Hepatic stellate cell (primary cell): ENCODE data around the gene WNT16.

Source experiments
- DNase-seq: peaks from one replicate; pipeline ENCODE4 v3.0.0; 2011; ENCODE audit warnings: low spot score

WNT16 gene

GRCh38 chr7:121344093-121344492 is 15.3 kb downstream of the WNT16 start:
- no peak for DNase-seq

GRCh38 chr7:121344497-121344896 is 15.7 kb downstream of the WNT16 start:
- no peak for DNase-seq

GRCh38 chr7:121351682-121352081 is 22.9 kb downstream of the WNT16 start:
- DNase-seq, result no peak

- DNase-seq, result no peak
Observed at GRCh38 chr7:121352323-121352722, 23.5 kb downstream of the WNT16 start.

- no peak for DNase-seq
Observed at GRCh38 chr7:121355574-121355973, 26.8 kb downstream of the WNT16 start.

- DNase-seq, result no peak
Observed at GRCh38 chr7:121360564-121360963, 31.8 kb downstream of the WNT16 start.

- peak; percentile 2 for DNase-seq
Observed at GRCh38 chr7:121366852-121367431, 38.1 kb downstream of the WNT16 start.

- DNase-seq, result peak; percentile 3
Observed at GRCh38 chr7:121369462-121369861, 40.7 kb downstream of the WNT16 start.

GRCh38 chr7:121371367-121371766 is 42.6 kb downstream of the WNT16 start:
- no peak for DNase-seq

GRCh38 chr7:121371883-121372282 is 43.1 kb downstream of the WNT16 start:
- DNase-seq, result no peak

- no peak for DNase-seq
Observed at GRCh38 chr7:121372376-121373010, 43.7 kb downstream of the WNT16 start.

- no peak for DNase-seq
Observed at GRCh38 chr7:121373177-121373576, 44.4 kb downstream of the WNT16 start.

- DNase-seq, result no peak
Observed at GRCh38 chr7:121376979-121377378, 48.2 kb downstream of the WNT16 start.

- no peak for DNase-seq
Observed at GRCh38 chr7:121379930-121380329, 51.1 kb downstream of the WNT16 start.

- no peak for DNase-seq
Observed at GRCh38 chr7:121382473-121382872, 53.7 kb downstream of the WNT16 start.

- DNase-seq, result no peak
Observed at GRCh38 chr7:121383235-121383910, 54.6 kb downstream of the WNT16 start.

GRCh38 chr7:121384265-121384664 is 55.5 kb downstream of the WNT16 start:
- DNase-seq, result no peak

- no peak for DNase-seq
Observed at GRCh38 chr7:121385056-121385799, 56.4 kb downstream of the WNT16 start.

GRCh38 chr7:121385800-121386179 is 57.0 kb downstream of the WNT16 start:
- DNase-seq, result no peak

- DNase-seq, result no peak
Observed at GRCh38 chr7:121388950-121389349, 60.1 kb downstream of the WNT16 start.

- DNase-seq, result no peak
Observed at GRCh38 chr7:121390109-121390508, 61.3 kb downstream of the WNT16 start.

GRCh38 chr7:121390617-121391016 is 61.8 kb downstream of the WNT16 start:
- no peak for DNase-seq
